HepG2 (cell line): ENCODE results near the gene MBTPS1. TPM values are rescaled to one million over a fixed set of nuclear protein-coding genes. Genes with fewer than 3 reads are reported as not detected.
A peak's percentile ranks its signal among the peaks of the same experiment; 100 is the strongest.

Experiments used
- ARID4A ChIP-seq: sonication (generic); formaldehyde crosslinking; IDR thresholded peaks from 2 replicates; pipeline ENCODE4 v1.5.0; 2020; ENCODE audit warnings: mild to moderate bottlenecking, missing genetic modification reagents, borderline replicate concordance
- EHMT2 ChIP-seq: fragments of 200-600 bp; sonication (generic); IDR thresholded peaks from 2 replicates; pipeline ENCODE4 v1.7.0; 2017; ENCODE audit warnings: antibody characterized with exemption, low read depth, low read length, borderline replicate concordance
- EP300 ChIP-seq, 3 experiments: sonication (generic) in 1 of 3; formaldehyde crosslinking in 1 of 3; IDR thresholded peaks; 2 replicates each; pipeline versions ENCODE4 v1.5.1 to v1.6.1; 2011 to 2020; ENCODE audit warnings: low read depth in 2 of 3, low read length in 2 of 3, borderline replicate concordance in 1 of 3, improper control_type of control experiment in 1 of 3, mild to moderate bottlenecking in 1 of 3, missing genetic modification reagents in 1 of 3, moderate library complexity in 1 of 3
- FOXA1 ChIP-seq, 2 experiments: fragments of 450-650 bp in 1 of 2; sonication (generic) in 1 of 2; formaldehyde crosslinking in 1 of 2; IDR thresholded peaks; 2 replicates each; pipeline versions ENCODE4 v1.4.0 to v1.6.1; 2016 to 2020; ENCODE audit warnings: missing genetic modification reagents in 1 of 2
- FOXC1 ChIP-seq: sonication (generic); formaldehyde crosslinking; IDR thresholded peaks from 2 replicates; pipeline ENCODE4 v1.8.0; 2022; ENCODE audit warnings: mild to moderate bottlenecking, missing genetic modification reagents, borderline replicate concordance
- GMEB2 ChIP-seq: IDR thresholded peaks from 2 replicates; pipeline ENCODE4 v1.6.1; 2016; ENCODE audit warnings: missing biosample characterization, missing genetic modification reagents, low read depth
- HCFC1 ChIP-seq: fragments of 150-350 bp; IDR thresholded peaks from 2 replicates; pipeline ENCODE4 v1.6.1; 2014; ENCODE audit warnings: low read depth, low read length
- MED8 ChIP-seq: sonication (generic); formaldehyde crosslinking; IDR thresholded peaks from 2 replicates; pipeline ENCODE4 v1.8.1; 2023; ENCODE audit warnings: mild to moderate bottlenecking, missing genetic modification reagents; ENCODE audit not compliant: insufficient replicate concordance
- NFIC ChIP-seq: IDR thresholded peaks from 2 replicates; pipeline ENCODE4 v1.6.1; 2012; ENCODE audit warnings: mild to moderate bottlenecking, low read length, inconsistent platforms
- NR0B2 ChIP-seq: sonication (generic); formaldehyde crosslinking; IDR thresholded peaks from 2 replicates; pipeline ENCODE4 v1.4.0; 2020; ENCODE audit warnings: mild to moderate bottlenecking, missing genetic modification reagents
- SIX4 ChIP-seq: sonication (generic); formaldehyde crosslinking; IDR thresholded peaks from 2 replicates; pipeline ENCODE4 v1.4.0; 2020; ENCODE audit warnings: missing genetic modification reagents
- TOE1 ChIP-seq: sonication (generic); formaldehyde crosslinking; IDR thresholded peaks from 2 replicates; pipeline ENCODE4 v1.4.0; 2020; ENCODE audit warnings: mild to moderate bottlenecking, missing genetic modification reagents
- TSC22D2 ChIP-seq: sonication (generic); formaldehyde crosslinking; IDR thresholded peaks from 2 replicates; pipeline ENCODE4 v1.5.1; 2020; ENCODE audit warnings: missing genetic modification reagents, mild to moderate bottlenecking, borderline replicate concordance
- YY1 ChIP-seq: IDR thresholded peaks from 2 replicates; pipeline ENCODE4 v1.6.1; 2011; ENCODE audit warnings: low read length, low read depth, moderate library complexity, mild to moderate bottlenecking; ENCODE audit not compliant: insufficient read depth, insufficient replicate concordance
- ZBTB44 ChIP-seq: sonication (generic); formaldehyde crosslinking; IDR thresholded peaks from 2 replicates; pipeline ENCODE4 v1.4.0; 2020; ENCODE audit warnings: missing genetic modification reagents
- ZFP82 ChIP-seq: sonication (generic); formaldehyde crosslinking; IDR thresholded peaks from 2 replicates; pipeline ENCODE4 v1.5.1; 2020; ENCODE audit warnings: mild to moderate bottlenecking, missing genetic modification reagents, borderline replicate concordance
- ZNF296 ChIP-seq: sonication (generic); formaldehyde crosslinking; conservative IDR thresholded peaks from 2 replicates; pipeline ENCODE4 v1.5.0; 2020; ENCODE audit warnings: mild to moderate bottlenecking, missing genetic modification reagents
- ZNF569 ChIP-seq: sonication (generic); formaldehyde crosslinking; IDR thresholded peaks from 2 replicates; pipeline ENCODE4 v1.5.0; 2020; ENCODE audit warnings: mild to moderate bottlenecking, missing genetic modification reagents, moderate library complexity, borderline replicate concordance
- ZNF580 ChIP-seq: IDR thresholded peaks from 2 replicates; pipeline ENCODE4 v1.6.1; 2016; ENCODE audit warnings: low read depth, borderline replicate concordance
- polyA plus RNA-seq, 8 experiments: library from polyadenylated mRNA; depleted of rRNA in 3 of 8; stranded (reverse) in 7 of 8; unstranded in 1 of 8; fragments of >200 nt; fragmentation: Illumina TruSeq in 4 of 8; extraction: Trizol in 4 of 8; gene quantifications; 2 replicates each; pipeline versions ENCODE4 v1.2.1 to v1.2.3, GENCODE V29; 2011 to 2016; ENCODE audit warnings: low read depth in 4 of 8, missing spikeins in 1 of 8, mixed read lengths in 1 of 8; ENCODE audit not compliant: insufficient read depth in 1 of 8
- total RNA-seq, 5 experiments: library from RNA; depleted of rRNA; stranded (reverse); fragments of >200 nt; fragmentation: Illumina TruSeq; extraction: Trizol; gene quantifications; 2 replicates each; pipeline ENCODE4 v1.2.3, GENCODE V29; 2016; ENCODE audit warnings: low read depth in 1 of 5

MBTPS1 gene
- total and polyA plus RNA-seq, 2 of the 13 experiments (the other 11 are each of a cell fraction or from before 2014, with no cell fraction given), result 56.7 to 91.3 TPM

GRCh38 chr16:84138824-84139627, 22.3 kb upstream of the MBTPS1 start (continued):
- TF ChIP-seq ARID4A (CRISPR knock-in tag) (peak; percentile 81; the same call in 1 of the 2 replicates), ZNF296 (no peak), NR0B2 (CRISPR knock-in tag) (no peak), YY1 (peak; percentile 60), TOE1 (no peak), MED8 (no peak), TSC22D2 (CRISPR knock-in tag) (0 out of 2 replicates have a peak, but pooled peaks have one; percentile 83), ZNF569 (CRISPR knock-in tag) (no peak), EHMT2 (peak; percentile 28; the same call in 1 of the 2 replicates), ZNF580 (CRISPR knock-in tag) (no peak; the same call in 1 of the 2 replicates), FOXC1 (CRISPR knock-in tag) (peak; percentile 83), GMEB2 (CRISPR knock-in tag) (no peak), EP300 (IDR thresholded peaks at IDR 0.05; ENCODE audit: low read depth in 2 of 2, low read length in 2 of 2) (peak in 1 of 2 experiments; percentile 67; a peak in 2 of 4 replicates), EP300 (CRISPR knock-in tag; IDR thresholded peaks at IDR 0.05; ENCODE audit: borderline replicate concordance) (peak; percentile 74), HCFC1 (no peak), NFIC (no peak), FOXA1 (IDR thresholded peaks at IDR 0.05) (no peak), FOXA1 (CRISPR knock-in tag; IDR thresholded peaks at IDR 0.05) (peak; percentile 45), ZFP82 (no peak), ZBTB44 (CRISPR knock-in tag) (no peak), SIX4 (CRISPR knock-in tag) (peak; percentile 100)
